ENCODE measurements around the gene C10orf53. TPM values are rescaled to one million over a fixed set of nuclear protein-coding genes. Genes with fewer than 3 reads are reported as not detected.
A peak's percentile ranks its signal among the peaks of the same experiment; 100 is the strongest.

The C10orf53 gene
- total RNA-seq, 1 donor from 2014 or later = not detected

GRCh38 chr10:49634069-49634660 is 45.3 kb upstream of the C10orf53 start:
- Histone ChIP-seq H3K4me1 (no peaks in the 10 kb centered on the region), H3K9me3 (no peaks in the 10 kb centered on the region), H3K27ac (no peak overlapping the region), H3K27me3 (ENCODE audit: low read depth) (peaks cover 15% of the 10 kb centered on the region), H3K4me3 (no peak overlapping the region), H3K36me3 (no peaks in the 10 kb centered on the region)
- TF ChIP-seq CTCF (IDR thresholded peaks at IDR 0.05) = no peak
- intact Hi-C loops (cut with DNase I) = no loop called here
- ATAC-seq (no peak), DNase-seq (peak; percentile 38)

DNA sequence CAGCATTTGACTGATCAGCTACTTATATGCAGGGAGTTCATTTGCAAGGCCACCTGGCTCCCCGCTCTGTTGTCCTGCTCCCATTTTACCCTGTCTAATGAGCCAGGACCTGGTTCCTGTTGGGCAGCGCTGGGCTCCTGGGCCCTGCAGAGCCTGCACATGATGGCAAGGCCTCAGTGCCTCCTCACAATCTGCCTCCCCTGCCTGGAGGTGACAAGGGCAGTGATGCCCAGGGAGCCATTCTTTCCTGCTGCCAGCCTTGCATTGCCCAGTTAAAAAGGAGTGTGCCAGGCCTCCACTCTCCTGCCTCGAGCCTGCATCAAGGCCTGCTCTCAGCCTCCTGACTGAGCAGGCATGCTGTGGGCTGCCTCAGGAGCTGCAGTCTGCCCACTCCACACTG is 37.1 kb upstream of the C10orf53 start:
- no peaks in the 10 kb centered on the region for H3K9me3 ChIP-seq
- no peaks in the 10 kb centered on the region for H3K4me1 ChIP-seq
- no peak for ATAC-seq
- DNase-seq = no peak
- H3K27me3 ChIP-seq (ENCODE audit: low read depth) = peaks cover 36% of the 10 kb centered on the region
- intact Hi-C loops (cut with DNase I) = no loop called here
- no peak for TF ChIP-seq CTCF (IDR thresholded peaks at IDR 0.05)
- H3K36me3 ChIP-seq = no peaks in the 10 kb centered on the region
- no peak overlapping the region for H3K4me3 ChIP-seq
- no peak overlapping the region for H3K27ac ChIP-seq

DNA sequence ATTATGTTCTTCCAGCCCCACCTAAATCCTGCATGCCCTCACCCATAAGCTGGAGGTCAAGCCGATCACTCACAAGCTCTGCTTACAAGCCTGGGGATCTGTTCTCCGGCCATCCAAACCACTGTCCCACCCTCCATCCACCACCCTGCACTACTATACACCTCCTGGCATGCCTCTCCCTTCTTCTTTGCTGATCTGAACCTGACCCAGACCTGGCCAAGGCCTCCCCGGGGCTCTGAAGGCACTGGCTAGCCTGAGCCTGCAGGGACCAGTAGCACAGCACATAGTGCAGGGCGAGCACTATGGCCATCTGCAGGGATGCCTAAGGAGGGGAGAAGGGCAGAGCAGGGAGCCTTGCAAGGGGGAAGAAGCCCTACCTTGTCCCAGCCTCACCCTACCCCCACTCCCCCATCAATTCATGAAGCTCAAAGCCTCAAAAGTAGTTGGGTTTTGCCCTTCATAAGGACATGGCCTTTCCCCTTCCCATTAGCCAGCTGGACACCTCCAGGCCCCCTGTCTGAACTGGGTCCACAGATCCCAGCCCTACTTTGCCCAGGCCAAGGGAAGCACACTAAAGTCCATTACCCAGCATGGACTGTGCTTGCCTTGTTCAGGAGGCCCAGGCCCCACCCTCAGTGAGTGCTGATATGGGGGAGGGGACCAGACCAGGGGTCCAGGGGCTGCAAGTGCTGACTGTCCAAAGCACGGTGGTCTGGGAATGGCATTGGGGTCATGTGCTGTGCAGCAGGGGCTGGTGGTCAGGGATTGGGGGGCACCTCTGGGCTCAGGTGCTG is 36.0 kb upstream of the C10orf53 start:
- Histone ChIP-seq H3K36me3 (no peaks in the 10 kb centered on the region), H3K27ac (no peak overlapping the region), H3K4me1 (no peaks in the 10 kb centered on the region), H3K27me3 (ENCODE audit: low read depth) (peaks cover 36% of the 10 kb centered on the region), H3K4me3 (no peak overlapping the region), H3K9me3 (no peaks in the 10 kb centered on the region)
- no peak for TF ChIP-seq CTCF (IDR thresholded peaks at IDR 0.05)
- peak in 1 of 2 donors; percentile 23 for ATAC-seq
- no peak for DNase-seq
- intact Hi-C loops (cut with DNase I) = no loop called here

- no peaks in the 10 kb centered on the region for H3K36me3 ChIP-seq
- TF ChIP-seq CTCF (IDR thresholded peaks at IDR 0.05) = no peak
- no peaks in the 10 kb centered on the region for H3K4me1 ChIP-seq
- no peak for DNase-seq
- intact Hi-C loops (cut with DNase I) = no loop called here
- no peak overlapping the region for H3K4me3 ChIP-seq
- H3K27ac ChIP-seq = no peak overlapping the region
- no peaks in the 10 kb centered on the region for H3K9me3 ChIP-seq
- H3K27me3 ChIP-seq (ENCODE audit: low read depth) = peaks cover 30% of the 10 kb centered on the region
- no peak for ATAC-seq
Measured at GRCh38 chr10:49644035-49644646, 35.3 kb upstream of the C10orf53 start.

GRCh38 chr10:49645417-49645816 is 34.0 kb upstream of the C10orf53 start:
- DNase-seq = no peak

More at GRCh38 chr10:49645417-49645816, 34.0 kb upstream of the C10orf53 start:
- Histone ChIP-seq H3K27me3 (ENCODE audit: low read depth) (peaks cover 29% of the 10 kb centered on the region), H3K36me3 (no peaks in the 10 kb centered on the region), H3K9me3 (no peaks in the 10 kb centered on the region), H3K27ac (no peak overlapping the region), H3K4me1 (no peaks in the 10 kb centered on the region), H3K4me3 (no peak overlapping the region)
- ATAC-seq = no peak
- no peak for TF ChIP-seq CTCF (IDR thresholded peaks at IDR 0.05)
- intact Hi-C loops (cut with DNase I) = no loop called here
